H1 (cell line): Measurements from ENCODE around the gene JPT2.

Experiments used
- CEBPB ChIP-seq: IDR thresholded peaks from 2 replicates; pipeline ENCODE4 v1.6.1; 2012; ENCODE audit warnings: low read depth, low read length
- CHD7 ChIP-seq: fragments of 300-600 bp; sonication (generic); IDR thresholded peaks from 2 replicates; pipeline ENCODE4 v1.7.1; 2012; ENCODE audit warnings: low read length, moderate library complexity, mild to moderate bottlenecking, inconsistent platforms; ENCODE audit not compliant: insufficient replicate concordance
- CTCF ChIP-seq, 3 experiments: IDR thresholded peaks; 1 replicate in 2 of 3; 2 replicates in 1 of 3; pipeline versions ENCODE4 v1.5.1 to v1.6.1; 2011; ENCODE audit warnings: low read length in 3 of 3, mild to moderate bottlenecking in 3 of 3, inconsistent platforms in 2 of 3, low read depth in 1 of 3, moderate library complexity in 1 of 3; ENCODE audit not compliant: insufficient read depth in 1 of 3; ENCODE audit errors: control extremely low read depth in 1 of 3
- EGR1 ChIP-seq: IDR thresholded peaks from 2 replicates; pipeline ENCODE4 v1.6.1; 2011; ENCODE audit warnings: low read depth, low read length, borderline replicate concordance
- EP300 ChIP-seq, 2 experiments: IDR thresholded peaks; 1 replicate in 1 of 2; 2 replicates in 1 of 2; pipeline ENCODE4 v1.6.1; 2011 to 2012; ENCODE audit warnings: low read depth in 2 of 2, low read length in 2 of 2, mild to moderate bottlenecking in 2 of 2, borderline replicate concordance in 1 of 2, inconsistent platforms in 1 of 2, moderate library complexity in 1 of 2
- EZH2 ChIP-seq: fragments of 200-600 bp; sonication (generic); IDR thresholded peaks from 2 replicates; pipeline ENCODE4 v1.7.1; 2012; ENCODE audit warnings: low read depth, mild to moderate bottlenecking, moderate library complexity, low read length, inconsistent platforms; ENCODE audit not compliant: severe bottlenecking
- GABPA ChIP-seq: IDR thresholded peaks from 2 replicates; pipeline ENCODE4 v1.6.1; 2011; ENCODE audit warnings: mild to moderate bottlenecking, low read length, moderate library complexity, borderline replicate concordance; ENCODE audit not compliant: insufficient read depth
- MAX ChIP-seq: IDR thresholded peaks from 2 replicates; pipeline ENCODE4 v1.6.1; 2012; ENCODE audit warnings: inconsistent platforms
- POLR2A ChIP-seq, 2 experiments: IDR thresholded peaks; 1 replicate in 1 of 2; 2 replicates in 1 of 2; pipeline ENCODE4 v1.6.1; 2011; ENCODE audit warnings: low read depth in 2 of 2, low read length in 2 of 2, mild to moderate bottlenecking in 2 of 2; ENCODE audit errors: control extremely low read depth in 1 of 2
- RXRA ChIP-seq: IDR thresholded peaks from 2 replicates; pipeline ENCODE4 v1.6.1; 2011; ENCODE audit warnings: low read depth, mild to moderate bottlenecking, low read length, moderate library complexity; ENCODE audit not compliant: insufficient read depth
- SUZ12 ChIP-seq: fragments of 200-600 bp; sonication (generic); IDR thresholded peaks from 2 replicates; pipeline ENCODE4 v1.6.1; 2012; ENCODE audit warnings: mild to moderate bottlenecking, inconsistent platforms, low read length, moderate library complexity, mixed read lengths
- TAF1 ChIP-seq: IDR thresholded peaks from 2 replicates; pipeline ENCODE4 v1.6.1; 2011; ENCODE audit warnings: mild to moderate bottlenecking, low read depth, low read length
- YY1 ChIP-seq: IDR thresholded peaks from 2 replicates; pipeline ENCODE4 v1.6.1; 2011; ENCODE audit warnings: low read depth, mild to moderate bottlenecking, low read length
- ZNF274 ChIP-seq: IDR thresholded peaks from 2 replicates; pipeline ENCODE4 v1.7.0; 2012; ENCODE audit warnings: low read length, borderline replicate concordance; ENCODE audit errors: extremely low read depth

- no peak for TF ChIP-seq CTCF (IDR thresholded peaks at IDR 0.05; ENCODE audit: control extremely low read depth in 1 of 3, insufficient read depth in 1 of 3, low read depth in 1 of 3, low read length in 3 of 3)
- no peak for TF ChIP-seq GABPA
- TF ChIP-seq EZH2 = no peak
- no peak for TF ChIP-seq RXRA
- no peak for TF ChIP-seq YY1
- no peak for TF ChIP-seq EP300 (IDR thresholded peaks at IDR 0.05; ENCODE audit: borderline replicate concordance in 1 of 2, low read depth in 2 of 2, low read length in 2 of 2)
- TF ChIP-seq CEBPB = no peak
- TF ChIP-seq MAX = no peak
- TF ChIP-seq EGR1 = no peak
- no peak for TF ChIP-seq ZNF274
- TF ChIP-seq CHD7 = no peak
- no peak for TF ChIP-seq SUZ12
- TF ChIP-seq TAF1 = no peak
- TF ChIP-seq POLR2A (IDR thresholded peaks at IDR 0.05; ENCODE audit: control extremely low read depth in 1 of 2, low read depth in 2 of 2, low read length in 2 of 2) = no peak
Observed at GRCh38 chr16:1643521-1643920, 34.6 kb upstream of the JPT2 start.
